ENCODE data around the gene NCOA6.

DNA sequence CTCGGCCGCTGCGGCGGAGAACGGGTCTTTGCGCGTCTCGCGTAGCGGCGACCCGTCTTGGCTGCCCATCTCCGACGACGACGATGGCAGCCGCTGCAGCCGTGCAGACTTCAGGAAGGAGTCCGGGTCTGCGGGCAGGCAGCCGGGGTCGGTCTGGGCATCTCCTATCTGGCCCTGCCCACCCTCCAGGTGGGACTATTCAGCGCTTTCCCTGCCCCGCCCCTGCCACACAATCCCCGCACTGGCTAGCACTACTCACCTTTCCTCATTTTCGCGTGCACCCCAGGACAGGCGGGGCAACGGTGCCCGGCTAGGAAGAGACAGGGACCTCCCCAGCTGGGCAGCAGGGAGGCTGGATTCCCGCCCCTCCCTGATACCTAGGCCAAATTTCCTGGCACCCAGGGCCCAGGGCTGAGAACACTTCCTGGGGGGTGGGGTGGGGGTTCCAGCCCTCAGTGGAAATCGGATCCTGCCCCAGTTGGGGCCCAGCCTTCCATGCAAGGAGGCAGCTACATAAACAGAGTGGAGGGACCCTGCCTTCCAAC lies 38.0 kb upstream of the NCOA6 start:
- TF ChIP-seq EZH2 (IDR thresholded peaks at IDR 0.05; ENCODE audit: borderline replicate concordance, low read depth, low read length, severe bottlenecking) (no peak), CTCF (IDR thresholded peaks at IDR 0.05; ENCODE audit: borderline replicate concordance, extremely low read depth, low read length, poor library complexity, severe bottlenecking) (no peak)

All from DND-41 (cell line).